ENCODE results near the gene LENG9. TPM values are rescaled to one million over a fixed set of nuclear protein-coding genes. Genes with fewer than 3 reads are reported as not detected.
"Not testable (repeated sequence)": the region's sequence is repeated elsewhere in the genome, so short reads cannot be mapped to it uniquely, and the experiment has no call there.

LENG9 gene
- polyA plus RNA-seq, 1 donor from 2014 or later: not detected

DNA sequence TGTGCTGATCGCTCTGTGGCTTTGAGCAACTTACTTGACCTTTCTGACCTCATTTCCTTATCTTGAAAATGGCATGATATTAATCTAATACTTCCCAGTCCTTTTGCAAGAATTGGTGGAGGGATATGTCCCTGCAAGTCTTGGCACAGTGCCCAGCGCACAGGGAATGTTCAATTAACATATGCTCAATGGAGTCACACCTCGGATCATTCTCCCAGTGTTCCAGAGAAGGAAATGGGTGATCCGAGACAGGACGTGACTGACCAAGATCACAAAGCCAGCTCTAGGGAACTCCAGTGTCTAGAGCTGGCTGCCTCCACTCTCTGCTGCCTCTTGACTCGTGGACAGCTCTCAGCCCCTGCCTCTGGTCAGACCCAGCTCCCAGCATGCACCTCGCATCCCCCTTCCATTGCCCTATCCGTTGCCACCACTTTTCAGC, 5.9 kb upstream of the LENG9 start:
- Mint-ChIP-seq H3K4me1 (peaks cover 7 to 15% (median 11%) of the 10 kb centered on the region in 3 donors), H3K4me3 (no peak overlapping the region), H3K36me3 (no peaks in the 10 kb centered on the region), H3K27ac (peak overlapping the region in 2 of 3 donors; percentile 11 to 80), H3K27me3 (peaks cover 28% of the 10 kb centered on the region), H3K9me3 (no peaks in the 10 kb centered on the region)

- peak overlapping the region in 3 of 4 donors; percentile 68 to 85 (median 77) for H3K4me3 Mint-ChIP-seq
- peak overlapping the region in 1 of 3 donors; percentile 72 for H3K27ac Mint-ChIP-seq
- H3K36me3 Mint-ChIP-seq, H3K9me3 Mint-ChIP-seq: not testable (repeated sequence)
- peaks cover 14 to 24% (median 19%) of the 10 kb centered on the region in 3 donors for H3K4me1 Mint-ChIP-seq
- peaks cover 24% of the 10 kb centered on the region for H3K27me3 Mint-ChIP-seq
Observed at GRCh38 chr19:54466110-54466480, 2.5 kb upstream of the LENG9 start.

DNA sequence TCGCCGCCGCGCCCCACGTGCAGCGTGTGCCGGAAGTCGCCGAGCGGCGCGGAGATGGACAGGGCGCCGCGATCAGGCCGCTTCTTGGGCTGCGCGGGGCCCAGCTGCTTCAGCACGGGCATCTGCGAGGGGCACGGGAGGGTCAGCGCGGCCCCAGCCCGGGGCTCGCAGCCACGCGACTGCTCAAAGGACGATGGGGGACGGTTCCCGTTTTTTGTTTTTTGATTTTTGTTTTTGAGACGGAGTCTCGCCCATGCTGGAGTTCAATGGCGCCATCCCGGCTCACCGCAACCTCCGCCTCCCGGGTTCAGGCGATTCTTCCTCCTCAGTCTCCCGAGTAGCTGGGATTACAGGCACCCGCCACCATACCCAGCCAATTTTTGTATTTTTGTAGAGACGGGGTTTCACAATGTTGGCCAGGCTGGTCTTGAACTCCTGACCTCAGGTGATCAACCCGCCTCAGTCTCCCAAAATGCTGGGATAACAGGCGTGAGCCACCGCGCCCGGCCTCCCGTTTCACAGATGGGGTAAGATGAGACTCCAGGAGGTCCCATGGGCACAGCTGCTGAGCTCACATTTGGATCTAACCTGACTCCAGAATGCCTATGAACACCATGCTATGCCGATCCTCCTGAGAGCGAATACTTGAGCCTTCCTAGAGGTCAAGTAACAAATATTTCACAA, 2.0 kb upstream of the LENG9 start:
- Mint-ChIP-seq H3K36me3 (no peaks in the 10 kb centered on the region), H3K9me3 (no peaks in the 10 kb centered on the region), H3K27me3 (peaks cover 20% of the 10 kb centered on the region), H3K27ac (peak overlapping the region in 1 of 3 donors; percentile 53), H3K4me3 (peak overlapping the region; percentile 68 to 85 (median 72)), H3K4me1 (peaks cover 11 to 20% (median 15%) of the 10 kb centered on the region in 3 donors)

DNA sequence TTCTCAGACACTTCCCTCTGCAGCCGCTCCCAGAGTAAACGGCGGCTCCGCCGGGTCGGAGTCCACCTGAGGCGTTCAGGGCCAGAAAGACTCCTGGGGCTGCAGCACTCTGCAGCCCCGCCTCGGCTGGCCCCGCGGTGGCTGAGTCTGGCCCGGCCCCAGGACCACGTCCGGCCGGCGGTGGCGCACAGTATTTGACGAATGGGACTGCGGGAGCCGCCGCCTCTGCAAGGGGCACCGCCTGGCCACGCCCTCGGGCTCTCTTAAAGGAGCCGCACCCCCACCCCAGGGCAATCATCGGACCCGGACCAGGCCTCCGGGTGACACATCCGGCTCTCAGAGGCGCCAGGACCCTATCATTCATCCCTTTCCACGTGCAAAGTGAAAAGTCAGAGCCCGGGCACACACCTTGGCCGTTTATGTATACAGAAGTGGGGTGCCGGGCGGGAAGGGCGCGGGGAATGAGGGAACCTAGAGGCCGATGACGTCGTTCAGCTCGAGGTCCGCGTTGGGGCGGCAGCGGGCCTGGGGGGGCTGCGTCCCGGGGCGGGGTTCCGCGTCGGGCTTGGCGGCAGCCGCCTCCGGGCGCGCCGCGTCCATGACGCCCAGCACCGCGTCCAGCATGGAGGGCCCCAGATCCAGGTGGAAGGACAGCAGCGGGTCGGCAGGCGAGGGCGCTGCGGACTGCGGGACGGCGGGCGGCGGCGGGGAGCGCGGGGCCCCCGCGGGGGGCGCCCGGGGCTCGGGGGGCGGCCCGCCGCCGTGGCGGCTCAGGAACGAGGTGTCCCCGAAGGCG, 1.2 kb upstream of the LENG9 start:
- H3K27ac Mint-ChIP-seq: peak overlapping the region; percentile 73 to 97 (median 92)
- H3K36me3 Mint-ChIP-seq: no peaks in the 10 kb centered on the region
- H3K4me1 Mint-ChIP-seq: peaks cover 10 to 18% (median 10%) of the 10 kb centered on the region in 3 donors

DNA sequence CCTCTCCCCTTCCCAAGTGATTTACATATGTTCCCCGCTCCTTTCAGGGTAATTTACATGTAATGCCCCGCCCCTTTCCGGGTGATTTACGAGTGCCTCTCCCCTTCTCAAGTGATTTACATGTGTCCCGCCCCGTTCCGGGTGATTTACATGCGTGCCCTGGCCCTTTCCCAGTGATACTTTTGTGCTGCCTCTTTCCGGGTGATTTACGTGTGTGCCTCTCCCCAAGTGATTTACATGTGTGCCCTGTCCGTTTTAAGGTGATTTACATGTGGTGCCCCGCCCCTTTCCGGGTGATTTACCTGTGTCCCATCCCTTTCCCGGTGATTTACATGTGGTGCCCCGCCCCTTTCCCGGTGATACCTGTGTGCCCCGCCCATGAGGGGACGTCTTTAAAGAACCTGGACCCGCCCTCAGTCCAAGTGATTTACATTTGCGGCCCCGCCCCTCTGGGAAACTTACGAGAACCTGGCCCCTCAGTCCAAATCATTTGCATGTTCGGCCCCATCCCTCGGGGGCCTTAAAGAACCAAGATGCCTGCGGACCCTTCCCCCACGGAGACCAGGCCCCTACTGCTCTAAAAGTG, 559 bp upstream of the LENG9 start:
- Mint-ChIP-seq H3K9me3 (no peaks in the 10 kb centered on the region), H3K27ac (peak overlapping the region; percentile 73 to 97 (median 92)), H3K4me1 (peaks cover 10 to 18% (median 11%) of the 10 kb centered on the region in 3 donors), H3K27me3 (peaks cover 7% of the 10 kb centered on the region), H3K4me3 (peak overlapping the region; percentile 85 to 97 (median 92)), H3K36me3 (no peaks in the 10 kb centered on the region)

More for the DNA sequence above, 1.2 kb upstream of the LENG9 start:
- Mint-ChIP-seq H3K4me3 (peak overlapping the region; percentile 85 to 97 (median 92)), H3K27me3 (peaks cover 13% of the 10 kb centered on the region), H3K9me3 (no peaks in the 10 kb centered on the region)

DNA sequence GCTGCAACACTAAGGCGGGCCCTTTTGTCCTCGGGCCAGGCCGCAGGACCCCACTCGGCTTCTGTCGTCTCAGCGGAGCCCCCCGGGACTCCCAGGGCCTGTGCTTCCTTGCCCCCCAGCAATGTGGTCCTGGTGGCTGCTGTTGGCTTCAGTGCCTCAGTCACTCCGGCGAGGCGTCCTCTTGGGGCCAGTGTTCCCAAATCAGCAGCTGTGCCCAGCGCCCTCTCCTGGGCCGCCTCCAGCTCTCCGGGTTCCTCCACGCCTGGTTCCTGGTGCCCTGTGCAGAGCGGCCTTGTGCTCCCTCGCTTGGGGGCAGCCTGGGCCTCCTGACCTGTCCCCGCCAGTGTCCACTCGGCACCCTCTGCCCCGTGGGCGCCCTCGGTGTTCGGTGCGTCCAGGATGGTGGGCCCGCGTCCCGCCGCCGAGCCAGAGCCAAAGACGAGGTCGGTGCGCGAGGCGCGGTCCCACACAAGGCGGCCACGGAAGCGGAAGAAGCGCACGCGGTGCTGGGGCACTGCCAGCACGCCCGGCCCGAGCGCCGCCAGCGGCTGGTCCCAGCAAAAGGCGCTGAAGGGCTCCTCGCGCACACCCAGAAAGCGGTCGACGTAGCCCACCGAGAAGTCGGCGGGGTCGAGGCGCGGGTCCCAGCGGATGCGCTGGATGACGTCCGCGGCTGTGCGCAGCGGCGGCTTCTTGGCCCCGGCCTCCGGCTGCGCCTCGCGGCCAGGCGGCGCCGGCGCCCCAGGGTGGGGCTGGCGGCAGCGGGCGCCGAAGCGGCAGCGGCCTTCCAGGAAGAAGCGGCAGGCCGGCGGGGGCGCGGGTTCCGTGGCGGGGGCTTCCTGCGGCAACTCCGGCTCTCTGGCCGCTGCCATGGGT, 685 bp downstream of the LENG9 start:
- H3K27me3 Mint-ChIP-seq: no peaks in the 10 kb centered on the region

GRCh38 chr19:54462047-54462654, 1.4 kb downstream of the LENG9 start:
- H3K36me3 Mint-ChIP-seq: peaks cover 3% of the 10 kb centered on the region
- peaks cover 13 to 14% (median 13%) of the 10 kb centered on the region in 3 donors for H3K4me1 Mint-ChIP-seq
- H3K27me3 Mint-ChIP-seq: no peaks in the 10 kb centered on the region

More for the DNA sequence above, 685 bp downstream of the LENG9 start:
- Mint-ChIP-seq H3K4me3 (peak overlapping the region; percentile 60 to 96 (median 85)), H3K36me3 (peaks cover 3% of the 10 kb centered on the region), H3K27ac (peak overlapping the region; percentile 39 to 92 (median 59)), H3K9me3 (no peaks in the 10 kb centered on the region), H3K4me1 (peaks cover 13 to 14% (median 14%) of the 10 kb centered on the region in 3 donors)

GRCh38 chr19:54461613-54462012, 2.0 kb downstream of the LENG9 start:
- peak overlapping the region; percentile 46 to 59 (median 51) for H3K27ac Mint-ChIP-seq
- H3K36me3 Mint-ChIP-seq: peaks cover 3% of the 10 kb centered on the region
- H3K4me3 Mint-ChIP-seq: peak overlapping the region in 3 of 4 donors; percentile 39 to 72 (median 60)
- H3K4me1 Mint-ChIP-seq: peaks cover 12 to 14% (median 13%) of the 10 kb centered on the region in 3 donors
- H3K9me3 Mint-ChIP-seq: no peaks in the 10 kb centered on the region
- no peaks in the 10 kb centered on the region for H3K27me3 Mint-ChIP-seq

More at GRCh38 chr19:54462047-54462654, 1.4 kb downstream of the LENG9 start:
- H3K27ac Mint-ChIP-seq: peak overlapping the region; percentile 5 to 59 (median 51)
- H3K4me3 Mint-ChIP-seq: peak overlapping the region; percentile 38 to 88 (median 50)
- no peaks in the 10 kb centered on the region for H3K9me3 Mint-ChIP-seq

DNA sequence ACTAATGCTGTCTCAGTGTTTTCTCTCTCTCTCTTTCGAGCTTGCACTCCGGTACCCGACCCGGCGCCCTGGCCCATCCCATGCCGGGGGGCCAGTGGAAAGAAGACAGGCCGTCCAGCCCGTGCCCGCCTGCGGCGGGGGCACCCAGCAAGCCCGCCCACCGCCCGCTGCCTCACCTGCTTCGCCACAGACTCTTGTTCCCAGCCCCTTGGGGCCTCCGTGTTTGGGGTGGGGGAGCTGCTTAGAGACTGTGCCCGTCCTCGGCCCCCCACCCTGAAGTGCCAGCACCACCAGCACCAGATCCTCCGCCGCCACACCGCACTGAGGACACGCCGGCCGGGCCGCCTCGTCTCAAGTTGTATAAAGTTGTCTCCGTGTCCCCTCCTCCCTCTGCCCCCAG, 2.4 kb downstream of the LENG9 start:
- H3K9me3 Mint-ChIP-seq: no peaks in the 10 kb centered on the region
- no peaks in the 10 kb centered on the region for H3K27me3 Mint-ChIP-seq
- H3K36me3 Mint-ChIP-seq: peaks cover 4% of the 10 kb centered on the region
- peak overlapping the region in 2 of 4 donors; percentile 60 to 72 for H3K4me3 Mint-ChIP-seq
- peak overlapping the region; percentile 46 to 59 (median 51) for H3K27ac Mint-ChIP-seq
- peaks cover 9 to 13% (median 12%) of the 10 kb centered on the region in 3 donors for H3K4me1 Mint-ChIP-seq

DNA sequence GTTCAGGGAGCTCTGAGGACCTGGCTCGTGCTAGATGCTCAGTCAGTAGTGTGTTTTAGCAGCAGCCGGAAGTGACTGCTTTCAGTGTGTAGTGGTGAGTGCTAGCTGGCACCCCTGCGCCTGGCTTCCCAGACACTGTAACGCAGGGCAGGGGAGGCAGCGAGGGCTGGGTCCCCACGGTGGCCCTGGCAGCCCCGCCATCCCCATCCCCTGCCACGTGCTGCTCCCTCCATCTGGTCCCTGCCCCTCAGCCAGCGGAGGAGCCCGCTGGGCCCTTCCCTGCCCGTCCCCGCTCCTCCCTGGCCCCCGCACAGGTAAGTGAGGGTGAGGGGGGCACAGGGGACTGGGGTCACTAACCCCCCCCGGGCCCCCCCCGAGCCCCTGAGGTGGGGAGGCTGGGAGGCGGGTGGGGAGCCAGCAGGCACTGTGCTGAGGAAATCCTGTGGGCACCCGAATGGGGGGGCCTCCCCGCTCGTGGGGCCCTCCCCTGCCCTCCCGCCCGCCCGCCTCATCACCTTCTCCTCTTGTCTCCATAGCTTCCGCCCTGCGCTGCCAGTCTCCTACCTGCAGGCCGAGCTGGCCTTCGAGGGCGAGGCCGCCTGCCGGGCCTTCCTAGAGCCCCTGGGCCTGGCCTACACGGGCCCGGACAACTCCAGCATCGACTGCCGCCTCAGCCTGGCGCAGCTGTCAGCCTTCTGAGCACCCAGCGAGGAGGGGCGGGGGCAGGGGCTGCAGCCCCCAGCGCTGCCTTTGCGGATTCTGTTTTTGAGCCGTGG, 3.2 kb downstream of the LENG9 start:
- H3K4me1 Mint-ChIP-seq: peaks cover 9 to 13% (median 12%) of the 10 kb centered on the region in 3 donors
- no peaks in the 10 kb centered on the region for H3K9me3 Mint-ChIP-seq
- peak overlapping the region in 2 of 3 donors; percentile 59 to 76 for H3K27ac Mint-ChIP-seq
- H3K27me3 Mint-ChIP-seq: no peaks in the 10 kb centered on the region
- peak overlapping the region in 2 of 4 donors; percentile 28 to 54 for H3K4me3 Mint-ChIP-seq
- H3K36me3 Mint-ChIP-seq: peaks cover 5% of the 10 kb centered on the region

- Mint-ChIP-seq H3K4me1 (peaks cover 9 to 13% (median 12%) of the 10 kb centered on the region in 3 donors), H3K9me3 (no peaks in the 10 kb centered on the region), H3K36me3 (peaks cover 5% of the 10 kb centered on the region), H3K27me3 (no peaks in the 10 kb centered on the region), H3K27ac (peak overlapping the region in 2 of 3 donors; percentile 76 to 78), H3K4me3 (peak overlapping the region in 1 of 4 donors; percentile 54)
Observed at GRCh38 chr19:54459282-54460229, 4.0 kb downstream of the LENG9 start.

- peak overlapping the region in 2 of 4 donors; percentile 49 to 54 for H3K4me3 Mint-ChIP-seq
- no peaks in the 10 kb centered on the region for H3K27me3 Mint-ChIP-seq
- H3K27ac Mint-ChIP-seq: peak overlapping the region in 2 of 3 donors; percentile 76 to 78
- H3K36me3 Mint-ChIP-seq: peaks cover 5% of the 10 kb centered on the region
- H3K4me1 Mint-ChIP-seq: peaks cover 3 to 10% (median 8%) of the 10 kb centered on the region in 3 donors
- no peaks in the 10 kb centered on the region for H3K9me3 Mint-ChIP-seq
Observed at GRCh38 chr19:54458648-54459281, 4.8 kb downstream of the LENG9 start.
